HUES64 (cell line): ENCODE data around the gene ANKMY2.

ENCODE experiments used
- H3K27ac ChIP-seq: 2 replicates; pipeline ENCODE4 v1.7.0; 2013; ENCODE audit warnings: low read depth, low read length, inconsistent platforms
- H3K27me3 ChIP-seq: 2 replicates; pipeline ENCODE4 v1.6.1; 2013; ENCODE audit warnings: mild to moderate bottlenecking, low read length; ENCODE audit not compliant: insufficient read depth
- H3K36me3 ChIP-seq: 2 replicates; pipeline ENCODE4 v1.6.1; 2013; ENCODE audit warnings: mild to moderate bottlenecking, low read length; ENCODE audit not compliant: insufficient read depth
- H3K4me1 ChIP-seq: 2 replicates; pipeline ENCODE4 v1.6.1; 2013; ENCODE audit warnings: mild to moderate bottlenecking, low read length, moderate library complexity; ENCODE audit not compliant: insufficient read depth
- H3K4me3 ChIP-seq: 2 replicates; pipeline ENCODE4 v1.5.1; 2013; ENCODE audit warnings: mild to moderate bottlenecking, low read length, moderate library complexity
- H3K9ac ChIP-seq: 2 replicates; pipeline ENCODE4 v1.6.1; 2013; ENCODE audit warnings: mild to moderate bottlenecking, low read depth, low read length
- H3K9me3 ChIP-seq: 2 replicates; pipeline ENCODE4 v1.6.1; 2013; ENCODE audit warnings: low read depth, low read length; ENCODE audit not compliant: insufficient read depth
- WGBS: fragments of 150-250, 120-280 bp; methylation state at CpG from one replicate; pipeline ENCODE4 v1.1.7; 2013; ENCODE audit warnings: missing lambda C conversion rate; 5-methylcytosine and 5-hydroxymethylcytosine counted together

Gene ANKMY2

DNA sequence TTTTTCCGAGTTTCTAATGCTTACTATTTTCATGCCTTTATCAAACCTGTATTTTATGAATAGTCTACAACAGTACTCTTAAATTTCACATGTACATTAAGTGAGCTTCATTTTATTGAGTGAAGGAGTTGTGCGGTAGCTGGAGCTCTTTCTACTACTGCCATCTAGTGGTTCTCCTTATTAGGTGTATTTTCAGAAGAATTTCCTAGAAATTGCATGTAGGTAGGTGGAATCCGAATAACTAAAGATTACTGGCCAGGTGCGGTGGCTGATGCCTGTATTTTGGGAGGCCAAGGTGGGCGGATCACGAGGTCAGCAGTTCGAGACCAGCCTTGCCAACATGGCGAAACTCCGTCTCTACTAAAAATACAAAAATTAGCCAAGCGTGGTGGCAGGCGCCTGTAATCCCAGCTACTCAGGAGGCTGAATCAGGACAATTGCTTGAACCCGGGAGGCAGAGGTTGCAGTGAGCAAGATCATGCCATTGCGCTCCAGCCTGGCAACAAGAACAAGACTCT, 80.6 kb downstream of the ANKMY2 start:
- Histone ChIP-seq H3K36me3 (no peaks in the 10 kb centered on the region), H3K9me3 (no peaks in the 10 kb centered on the region), H3K27me3 (no peaks in the 10 kb centered on the region), H3K9ac (no peak overlapping the region), H3K27ac (no peak overlapping the region), H3K4me3 (no peak overlapping the region), H3K4me1 (no peaks in the 10 kb centered on the region)
- WGBS, result 42% methylated on average over 12 of the region's 13 CpGs

DNA sequence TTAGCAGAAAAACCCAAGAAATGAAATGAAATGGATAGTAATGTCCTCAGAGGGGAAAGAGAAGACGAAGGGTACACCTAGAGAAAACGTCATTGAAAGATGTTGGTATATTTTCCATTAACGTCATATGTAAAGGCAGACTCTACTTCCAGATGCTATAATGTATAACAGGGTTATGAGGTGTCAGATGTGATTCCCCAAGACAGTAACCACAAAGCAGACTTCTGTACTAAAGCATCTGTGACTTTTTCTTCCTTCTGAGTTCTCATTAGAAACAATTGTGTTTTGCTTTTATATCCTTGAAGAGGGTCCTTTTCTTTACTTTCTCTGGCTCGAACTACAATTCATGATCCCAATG, 81.6 kb downstream of the ANKMY2 start:
- Histone ChIP-seq H3K36me3 (no peaks in the 10 kb centered on the region), H3K27ac (no peak overlapping the region), H3K9me3 (no peaks in the 10 kb centered on the region), H3K4me1 (no peaks in the 10 kb centered on the region), H3K9ac (no peak overlapping the region), H3K4me3 (no peak overlapping the region), H3K27me3 (no peaks in the 10 kb centered on the region)
- WGBS, result 88% methylated on average over 3 of the region's 4 CpGs

DNA sequence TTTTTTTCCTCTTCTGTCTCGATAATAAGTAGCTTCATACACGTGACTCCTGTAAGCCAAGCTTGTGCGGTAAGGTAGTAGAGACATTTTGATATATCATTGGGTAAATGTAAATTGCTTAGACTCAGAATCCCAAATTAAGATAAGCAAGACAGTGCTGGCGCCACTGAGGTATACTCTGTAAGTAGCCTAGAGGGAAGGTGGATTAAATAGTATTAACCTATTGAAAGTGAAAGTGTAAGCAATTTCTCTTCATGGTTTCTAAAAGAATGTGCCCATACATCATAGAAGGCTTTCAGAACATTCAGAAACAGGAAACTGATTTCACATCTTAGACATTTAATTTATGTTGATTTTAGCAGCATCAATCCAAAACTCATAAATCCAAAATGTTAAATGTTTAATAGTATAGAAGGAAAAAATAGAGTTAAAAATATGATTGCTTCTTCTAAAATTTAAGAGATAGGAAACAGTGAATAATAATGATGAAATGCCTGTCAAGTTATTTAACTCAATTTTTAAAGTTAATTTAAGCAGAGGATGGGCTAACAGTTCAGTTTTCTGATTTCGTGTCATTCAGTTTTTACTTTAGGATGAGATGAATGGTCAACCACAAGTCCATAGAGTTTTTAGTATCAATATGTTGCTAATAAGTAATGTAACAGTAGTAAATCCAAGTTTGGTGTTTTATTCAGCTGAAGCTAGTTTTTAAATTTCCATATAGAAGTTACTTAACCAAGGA, 82.1 kb downstream of the ANKMY2 start:
- H3K9me3 ChIP-seq, result no peaks in the 10 kb centered on the region

DNA sequence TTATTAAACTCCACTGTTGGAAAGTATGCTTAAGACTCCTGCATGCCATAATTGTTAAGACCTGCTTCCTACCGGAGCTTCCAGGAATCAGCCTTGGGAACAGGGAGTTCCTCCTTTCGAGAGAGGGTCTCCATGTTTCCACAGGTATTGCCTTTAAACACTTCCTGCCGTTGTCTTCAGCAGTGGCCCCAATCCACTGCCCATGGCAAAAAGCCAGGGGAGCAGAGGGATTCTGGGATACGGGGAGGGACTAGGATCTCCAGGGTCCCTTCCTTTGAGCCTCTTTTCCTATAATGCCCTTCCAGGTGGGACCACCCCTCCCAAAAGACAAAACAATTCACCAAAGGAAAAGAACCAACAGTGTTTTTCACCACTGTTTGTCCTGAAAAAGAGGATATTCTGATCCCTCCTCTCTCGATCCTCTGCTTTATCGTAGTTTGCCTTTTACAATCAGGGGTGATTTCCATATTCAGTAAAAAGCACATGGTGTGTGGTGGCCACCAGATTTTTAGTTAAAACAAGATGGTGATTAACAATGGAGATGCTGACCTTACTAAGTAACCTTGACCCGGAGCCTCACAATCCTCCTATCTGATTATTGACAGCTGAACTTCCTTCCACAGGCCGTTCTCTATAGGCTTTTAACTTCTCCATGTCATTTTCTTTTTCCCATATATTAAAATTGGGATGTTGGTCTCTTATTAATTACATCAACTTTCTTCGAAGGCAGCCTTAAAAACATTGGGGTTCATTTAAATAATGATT, 82.9 kb downstream of the ANKMY2 start:
- WGBS, result 90% methylated on average over 8 of the region's 9 CpGs
- H3K4me3 ChIP-seq, result no peak overlapping the region
- H3K27ac ChIP-seq, result no peak overlapping the region
- H3K27me3 ChIP-seq, result no peaks in the 10 kb centered on the region
- no peak overlapping the region for H3K9ac ChIP-seq
- no peaks in the 10 kb centered on the region for H3K9me3 ChIP-seq
- H3K4me1 ChIP-seq, result no peaks in the 10 kb centered on the region
- no peaks in the 10 kb centered on the region for H3K36me3 ChIP-seq

More for the DNA sequence above, 82.1 kb downstream of the ANKMY2 start:
- 93% methylated on average over 5 of the region's 5 CpGs for WGBS
- no peak overlapping the region for H3K27ac ChIP-seq
- H3K4me1 ChIP-seq, result no peaks in the 10 kb centered on the region
- H3K36me3 ChIP-seq, result no peaks in the 10 kb centered on the region
- no peaks in the 10 kb centered on the region for H3K27me3 ChIP-seq
- no peak overlapping the region for H3K4me3 ChIP-seq
- no peak overlapping the region for H3K9ac ChIP-seq

DNA sequence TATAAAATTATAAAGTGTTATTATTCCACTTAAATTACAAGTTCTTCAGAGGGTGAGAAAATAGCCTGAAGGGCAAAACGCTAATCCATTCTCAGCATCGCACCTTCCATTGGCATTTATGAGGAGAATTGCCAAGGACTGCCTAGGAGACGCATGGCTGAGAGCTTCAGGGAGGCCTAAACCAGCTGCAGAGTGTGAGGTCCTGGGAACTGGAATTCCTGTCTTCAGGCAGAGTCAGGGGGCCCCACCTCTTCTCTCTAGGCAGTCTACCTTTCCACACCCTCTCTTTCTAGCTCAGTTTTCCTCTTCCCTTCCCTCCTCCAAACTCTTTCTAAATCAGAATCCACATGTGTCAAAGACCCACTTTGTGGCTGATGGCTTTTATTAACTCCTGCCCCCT, 83.6 kb downstream of the ANKMY2 start:
- no peaks in the 10 kb centered on the region for H3K27me3 ChIP-seq

DNA sequence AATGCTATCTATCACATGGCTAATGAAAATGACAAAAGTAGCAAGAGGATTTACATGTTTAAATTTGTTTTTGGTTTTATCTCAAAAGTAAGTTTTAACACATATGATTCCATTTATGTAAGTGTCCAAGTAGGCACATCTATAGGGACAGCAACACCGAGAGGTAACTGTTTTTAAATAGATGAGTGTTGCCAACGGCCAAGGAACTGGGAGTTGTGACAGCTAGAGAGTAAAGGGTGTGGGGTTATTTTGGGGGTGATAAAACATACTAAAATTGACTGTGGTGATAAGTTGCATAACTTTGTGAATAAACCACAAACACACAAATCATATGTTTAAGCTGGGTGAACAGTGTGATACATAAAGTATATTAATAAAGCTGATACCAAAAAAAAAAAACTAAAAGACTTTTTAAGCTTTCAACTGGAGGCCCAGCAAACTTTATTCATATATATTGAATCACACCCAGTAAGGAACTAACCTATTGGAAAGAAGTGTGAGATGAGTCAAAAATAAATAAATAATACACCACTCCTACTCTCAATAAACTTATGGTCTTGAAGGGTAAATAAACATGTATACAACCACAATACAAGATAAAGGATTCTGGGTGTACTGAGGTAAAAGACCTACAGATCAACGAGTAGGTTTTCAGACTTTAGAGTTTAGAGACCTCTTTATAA, 85.9 kb downstream of the ANKMY2 start:
- WGBS, result 92% methylated on average over 2 of the region's 3 CpGs
- Histone ChIP-seq H3K4me3 (no peak overlapping the region), H3K4me1 (no peaks in the 10 kb centered on the region), H3K27me3 (no peaks in the 10 kb centered on the region), H3K9me3 (no peaks in the 10 kb centered on the region), H3K27ac (no peak overlapping the region), H3K9ac (no peak overlapping the region), H3K36me3 (no peaks in the 10 kb centered on the region)

More for the DNA sequence above, 83.6 kb downstream of the ANKMY2 start:
- Histone ChIP-seq H3K27ac (no peak overlapping the region), H3K9me3 (no peaks in the 10 kb centered on the region), H3K4me1 (no peaks in the 10 kb centered on the region), H3K4me3 (no peak overlapping the region), H3K9ac (no peak overlapping the region), H3K36me3 (no peaks in the 10 kb centered on the region)
- 92% methylated on average over 3 of the region's 3 CpGs for WGBS

DNA sequence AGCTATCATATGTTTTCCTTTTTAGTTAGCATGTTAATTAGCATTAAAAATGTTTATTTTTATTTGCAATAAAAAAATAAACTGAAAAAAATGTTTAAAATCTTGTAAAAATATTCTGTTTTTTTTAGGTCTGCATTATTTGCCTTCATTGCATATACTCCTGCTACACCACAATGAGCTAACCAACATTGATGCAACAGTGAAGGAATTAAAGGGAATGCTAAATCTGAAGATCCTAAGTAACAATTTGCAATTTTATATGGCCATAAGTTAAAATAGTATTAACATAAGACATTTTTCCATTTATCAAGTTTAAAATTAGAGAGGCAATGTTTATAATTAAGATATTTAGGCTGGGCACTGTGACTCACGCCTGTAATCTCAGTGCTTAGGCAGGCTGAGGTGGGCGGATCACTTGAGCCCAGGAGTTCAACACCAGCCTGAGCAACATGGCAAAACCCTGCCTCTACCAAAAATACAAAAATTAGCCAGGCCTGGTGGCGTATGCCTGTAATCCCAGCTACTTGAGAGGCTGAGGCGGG, 86.7 kb downstream of the ANKMY2 start:
- 95% methylated on average over 4 of the region's 4 CpGs for WGBS
- Histone ChIP-seq H3K4me3 (no peak overlapping the region), H3K9me3 (no peaks in the 10 kb centered on the region), H3K9ac (no peak overlapping the region), H3K27me3 (no peaks in the 10 kb centered on the region), H3K36me3 (no peaks in the 10 kb centered on the region), H3K27ac (no peak overlapping the region), H3K4me1 (no peaks in the 10 kb centered on the region)

DNA sequence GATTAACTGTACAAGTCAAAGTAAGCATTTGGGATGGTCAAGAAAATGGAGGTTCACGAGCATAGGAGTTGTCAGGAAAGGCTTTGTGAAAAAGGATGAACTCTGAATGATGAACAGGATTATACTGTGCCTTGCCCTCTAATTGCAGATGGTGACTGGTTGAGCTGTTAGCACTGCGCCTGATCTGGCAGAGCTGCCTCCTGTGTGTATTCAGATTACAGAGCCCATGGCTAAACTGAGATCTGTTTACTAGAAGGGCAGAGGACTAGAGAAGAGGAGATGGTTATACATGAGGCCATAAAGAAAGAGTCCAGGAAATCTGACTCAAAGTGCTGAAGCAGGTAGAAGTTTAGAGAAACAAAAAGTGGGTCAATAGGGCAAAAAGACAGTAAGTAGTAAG, 89.2 kb downstream of the ANKMY2 start:
- Histone ChIP-seq H3K4me1 (no peaks in the 10 kb centered on the region), H3K9ac (no peak overlapping the region), H3K9me3 (no peaks in the 10 kb centered on the region), H3K36me3 (no peaks in the 10 kb centered on the region), H3K27ac (no peak overlapping the region), H3K4me3 (no peak overlapping the region), H3K27me3 (no peaks in the 10 kb centered on the region)
- WGBS, result 95% methylated on average over 2 of the region's 2 CpGs

DNA sequence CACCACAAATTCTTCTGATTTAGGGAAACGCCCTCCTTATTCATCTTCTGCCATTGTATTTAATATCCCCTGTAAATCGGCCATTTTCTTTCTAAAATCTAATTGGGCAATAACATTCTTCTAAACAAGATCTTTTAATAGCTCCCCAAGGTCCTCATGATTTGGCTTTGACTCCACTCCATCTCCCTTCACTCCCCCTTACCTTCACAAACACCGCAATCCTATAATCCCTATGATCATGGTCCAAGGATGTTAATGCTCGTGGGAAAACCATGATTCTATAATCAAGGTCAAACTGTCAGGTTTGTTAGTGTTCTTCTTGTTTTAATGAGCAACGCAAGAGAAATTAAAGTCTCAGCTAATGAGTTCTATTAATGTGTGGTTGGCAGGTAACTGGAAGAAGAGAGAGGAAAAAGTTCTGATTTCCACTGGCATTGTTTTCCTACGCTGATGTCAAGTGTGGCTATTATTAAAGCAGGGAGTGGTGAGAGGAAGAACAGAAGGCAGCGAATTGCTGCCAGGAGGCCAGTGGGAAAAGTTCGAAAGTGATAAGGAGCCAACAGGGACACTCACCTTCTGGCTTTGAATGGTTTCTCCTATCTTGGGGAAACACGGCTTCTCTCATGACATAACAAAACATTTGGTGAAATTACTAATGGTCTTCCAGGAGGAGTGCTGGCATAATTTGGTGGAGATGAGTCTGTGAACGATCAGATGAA, 90.9 kb downstream of the ANKMY2 start:
- no peak overlapping the region for H3K27ac ChIP-seq
- no peak overlapping the region for H3K4me3 ChIP-seq
- no peaks in the 10 kb centered on the region for H3K27me3 ChIP-seq
- H3K4me1 ChIP-seq, result no peaks in the 10 kb centered on the region
- H3K9me3 ChIP-seq, result no peaks in the 10 kb centered on the region
- no peaks in the 10 kb centered on the region for H3K36me3 ChIP-seq
- WGBS, result 95% methylated on average over 10 of the region's 10 CpGs
- H3K9ac ChIP-seq, result no peak overlapping the region

DNA sequence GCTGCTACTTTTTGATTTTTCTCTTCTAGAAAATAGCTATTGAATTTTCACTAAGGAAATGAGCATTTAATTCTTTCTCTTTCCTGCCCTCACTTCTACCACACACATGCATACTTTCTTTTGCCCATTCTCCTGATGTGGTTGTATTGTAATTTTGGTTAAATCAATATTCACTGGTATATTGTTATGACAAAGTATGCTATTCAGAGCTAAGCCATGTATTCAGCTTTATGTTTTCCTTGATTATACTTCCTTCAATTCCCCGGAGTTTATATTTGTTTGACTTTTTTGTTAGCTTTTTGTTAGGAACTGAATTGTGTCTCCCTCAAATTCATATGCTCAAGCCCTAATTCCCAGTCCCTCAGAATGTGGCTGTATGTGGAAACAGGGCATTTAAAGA, 94.9 kb downstream of the ANKMY2 start:
- H3K9me3 ChIP-seq, result no peaks in the 10 kb centered on the region
- H3K36me3 ChIP-seq, result no peaks in the 10 kb centered on the region
- no peak overlapping the region for H3K27ac ChIP-seq
- no peaks in the 10 kb centered on the region for H3K4me1 ChIP-seq
- no peak overlapping the region for H3K9ac ChIP-seq
- H3K27me3 ChIP-seq, result no peaks in the 10 kb centered on the region
- no peak overlapping the region for H3K4me3 ChIP-seq
- WGBS, result no CpG with 5 or more reads among the region's 1 CpG
